Measurements from ENCODE around the gene AKT3.

AKT3 gene

DNA sequence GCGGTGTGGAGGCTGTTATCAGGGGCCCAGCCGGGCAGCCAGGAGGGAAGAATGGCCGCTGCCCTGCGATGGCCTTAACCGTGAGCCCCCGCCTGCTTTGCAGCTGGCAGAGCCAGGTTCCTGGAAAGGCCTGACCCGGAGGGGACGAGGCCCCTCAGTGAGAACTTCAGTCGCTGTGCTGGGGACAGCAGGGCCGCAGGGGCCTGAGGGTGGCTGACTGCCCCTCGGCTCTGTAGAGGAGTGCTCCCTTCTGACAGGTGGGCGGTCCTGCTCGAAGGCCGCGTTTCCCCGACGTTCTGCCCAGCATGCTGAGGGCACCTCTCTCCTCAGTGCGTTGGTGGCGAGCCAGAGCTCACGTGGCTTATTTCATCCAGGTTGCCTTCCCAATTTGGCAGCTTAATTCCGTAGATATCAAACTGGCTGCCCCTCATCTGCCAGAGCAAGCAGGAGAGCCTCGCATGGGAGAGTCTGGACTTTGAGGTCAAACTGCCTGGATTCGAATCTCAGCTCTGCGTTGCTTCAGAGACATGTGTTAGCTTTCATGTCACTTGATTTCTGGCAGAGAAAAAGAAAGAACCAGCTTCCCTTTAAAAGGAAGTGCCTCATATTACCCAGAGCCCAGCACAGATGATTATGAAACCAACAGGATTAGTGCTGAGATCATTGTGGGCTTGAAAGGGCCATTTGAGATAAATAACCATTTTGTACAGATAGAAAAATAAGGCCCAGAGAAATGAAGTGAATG, 354.4 kb downstream of the AKT3 start:
- Histone ChIP-seq H3K36me3 (ENCODE audit: control insufficient read depth, insufficient read depth, low read length) (no peaks in the 10 kb centered on the region), H3K27ac (ENCODE audit: insufficient read depth, low read length, poor library complexity, severe bottlenecking) (no peak overlapping the region), H3K9me3 (ENCODE audit: control insufficient read depth, low read length) (no peaks in the 10 kb centered on the region), H3K27me3 (replicated peaks; ENCODE audit: control insufficient read depth, insufficient read depth, low read length, poor library complexity, severe bottlenecking) (no peaks in the 10 kb centered on the region), H3K4me1 (ENCODE audit: control insufficient read depth, insufficient read depth, low read length, poor library complexity, severe bottlenecking) (no peaks in the 10 kb centered on the region), H3K4me3 (ENCODE audit: insufficient read depth, low read depth, low read length, poor library complexity, severe bottlenecking) (no peak overlapping the region)
- no peak for DNase-seq

DNA sequence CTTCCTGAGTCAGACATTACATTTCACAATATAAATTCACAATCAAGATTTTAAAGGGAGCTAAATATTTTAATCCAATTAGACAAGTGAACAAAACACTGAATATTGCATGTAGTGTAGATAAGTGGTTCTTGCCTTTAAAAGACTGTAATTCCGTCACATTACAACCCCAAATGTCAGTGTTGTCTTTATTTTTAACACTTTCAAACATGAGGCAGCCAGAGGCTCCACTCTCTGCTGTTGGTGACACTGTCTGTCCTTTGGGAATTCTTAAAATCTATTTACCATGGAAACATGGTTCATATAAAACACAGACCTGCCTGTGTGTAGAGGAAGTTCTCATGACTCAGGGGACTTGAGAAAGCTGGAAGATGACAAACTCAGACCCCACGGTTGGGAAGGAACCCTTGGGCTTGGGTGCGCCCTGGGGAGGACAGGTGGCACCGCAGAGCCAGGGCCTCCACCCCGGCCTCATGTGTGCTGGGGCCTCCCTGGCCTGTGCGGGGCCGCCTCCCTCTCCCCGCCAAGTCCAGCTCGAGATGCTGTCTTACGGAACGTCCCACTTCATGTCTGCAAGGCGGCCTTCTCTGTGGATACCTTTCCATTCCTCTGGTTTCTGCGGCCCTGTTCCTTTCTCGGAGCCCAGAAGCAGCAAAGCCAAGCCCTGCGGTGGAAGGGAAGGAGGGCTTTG, 355.2 kb downstream of the AKT3 start:
- no peaks in the 10 kb centered on the region for H3K27me3 ChIP-seq (replicated peaks; ENCODE audit: control insufficient read depth, insufficient read depth, low read length, poor library complexity, severe bottlenecking)
- no peak overlapping the region for H3K27ac ChIP-seq (ENCODE audit: insufficient read depth, low read length, poor library complexity, severe bottlenecking)
- no peak overlapping the region for H3K4me3 ChIP-seq (ENCODE audit: insufficient read depth, low read depth, low read length, poor library complexity, severe bottlenecking)
- no peaks in the 10 kb centered on the region for H3K4me1 ChIP-seq (ENCODE audit: control insufficient read depth, insufficient read depth, low read length, poor library complexity, severe bottlenecking)
- no peaks in the 10 kb centered on the region for H3K36me3 ChIP-seq (ENCODE audit: control insufficient read depth, insufficient read depth, low read length)
- no peaks in the 10 kb centered on the region for H3K9me3 ChIP-seq (ENCODE audit: control insufficient read depth, low read length)
- no peak for DNase-seq

- no peaks in the 10 kb centered on the region for H3K9me3 ChIP-seq (ENCODE audit: control insufficient read depth, low read length)
- peaks cover 3% of the 10 kb centered on the region for H3K36me3 ChIP-seq (ENCODE audit: control insufficient read depth, insufficient read depth, low read length)
- no peaks in the 10 kb centered on the region for H3K4me1 ChIP-seq (ENCODE audit: control insufficient read depth, insufficient read depth, low read length, poor library complexity, severe bottlenecking)
- H3K4me3 ChIP-seq (ENCODE audit: insufficient read depth, low read depth, low read length, poor library complexity, severe bottlenecking): no peak overlapping the region
- no peak overlapping the region for H3K27ac ChIP-seq (ENCODE audit: insufficient read depth, low read length, poor library complexity, severe bottlenecking)
- H3K27me3 ChIP-seq (replicated peaks; ENCODE audit: control insufficient read depth, insufficient read depth, low read length, poor library complexity, severe bottlenecking): no peaks in the 10 kb centered on the region
- no peak for DNase-seq
These were observed 356.6 kb downstream of the AKT3 start for GRCh38 chr1:243493156-243494129.

DNA sequence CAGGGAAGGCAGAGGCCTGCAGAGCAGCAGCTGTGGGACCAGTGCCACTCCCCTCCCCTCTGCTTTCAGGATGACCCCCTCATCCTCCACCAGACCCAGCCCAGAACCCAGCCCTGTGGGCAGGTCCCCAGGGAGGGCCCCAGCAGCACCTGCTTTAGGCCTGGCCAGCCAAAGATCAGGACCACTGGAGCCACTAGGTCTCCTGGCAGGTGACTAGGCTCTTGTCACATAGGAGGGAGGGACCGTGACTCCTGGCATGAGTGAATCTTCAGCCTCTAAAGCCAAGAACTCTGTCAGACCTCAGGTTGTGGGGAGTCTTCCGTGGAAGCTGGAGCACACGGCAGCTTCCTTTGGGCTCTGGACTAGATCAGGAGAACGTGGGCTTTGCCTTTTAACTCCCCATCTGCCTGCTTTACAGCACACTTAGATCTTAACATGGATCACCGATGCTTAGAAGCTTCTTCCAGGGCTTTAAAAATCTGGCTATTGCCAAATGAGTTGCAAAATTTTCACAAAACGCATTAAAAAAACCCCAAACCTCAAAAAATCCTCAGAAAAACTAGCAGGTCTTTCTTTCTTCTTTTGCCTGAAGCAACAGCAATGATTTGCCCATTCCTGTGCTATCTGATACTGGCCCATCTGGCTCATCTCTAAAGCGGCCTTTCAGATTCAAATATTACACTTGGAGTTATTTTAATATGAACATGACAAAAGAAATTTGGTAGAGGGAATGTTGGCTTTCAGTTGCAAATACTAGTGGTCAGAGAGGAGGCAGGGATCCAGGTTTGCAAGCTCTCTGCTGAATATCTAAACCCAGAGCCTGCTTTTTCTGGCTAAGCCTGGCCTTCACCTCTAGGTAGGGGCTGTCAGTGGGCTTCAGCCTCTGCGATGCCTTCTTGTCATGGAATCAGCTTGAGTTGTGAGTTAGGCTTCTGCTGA, 359.0 kb downstream of the AKT3 start:
- peaks cover 3% of the 10 kb centered on the region for H3K36me3 ChIP-seq (ENCODE audit: control insufficient read depth, insufficient read depth, low read length)

GRCh38 chr1:243489681-243490546, 360.1 kb downstream of the AKT3 start:
- no peaks in the 10 kb centered on the region for H3K4me1 ChIP-seq (ENCODE audit: control insufficient read depth, insufficient read depth, low read length, poor library complexity, severe bottlenecking)
- H3K4me3 ChIP-seq (ENCODE audit: insufficient read depth, low read depth, low read length, poor library complexity, severe bottlenecking): no peak overlapping the region
- H3K27ac ChIP-seq (ENCODE audit: insufficient read depth, low read length, poor library complexity, severe bottlenecking): no peak overlapping the region
- DNase-seq: no peak
- no peaks in the 10 kb centered on the region for H3K27me3 ChIP-seq (replicated peaks; ENCODE audit: control insufficient read depth, insufficient read depth, low read length, poor library complexity, severe bottlenecking)
- peaks cover 3% of the 10 kb centered on the region for H3K36me3 ChIP-seq (ENCODE audit: control insufficient read depth, insufficient read depth, low read length)
- no peaks in the 10 kb centered on the region for H3K9me3 ChIP-seq (ENCODE audit: control insufficient read depth, low read length)

More for the DNA sequence above, 359.0 kb downstream of the AKT3 start:
- H3K4me1 ChIP-seq (ENCODE audit: control insufficient read depth, insufficient read depth, low read length, poor library complexity, severe bottlenecking): no peaks in the 10 kb centered on the region
- H3K27ac ChIP-seq (ENCODE audit: insufficient read depth, low read length, poor library complexity, severe bottlenecking): no peak overlapping the region
- no peak overlapping the region for H3K4me3 ChIP-seq (ENCODE audit: insufficient read depth, low read depth, low read length, poor library complexity, severe bottlenecking)
- DNase-seq: no peak
- H3K9me3 ChIP-seq (ENCODE audit: control insufficient read depth, low read length): no peaks in the 10 kb centered on the region
- no peaks in the 10 kb centered on the region for H3K27me3 ChIP-seq (replicated peaks; ENCODE audit: control insufficient read depth, insufficient read depth, low read length, poor library complexity, severe bottlenecking)

DNA sequence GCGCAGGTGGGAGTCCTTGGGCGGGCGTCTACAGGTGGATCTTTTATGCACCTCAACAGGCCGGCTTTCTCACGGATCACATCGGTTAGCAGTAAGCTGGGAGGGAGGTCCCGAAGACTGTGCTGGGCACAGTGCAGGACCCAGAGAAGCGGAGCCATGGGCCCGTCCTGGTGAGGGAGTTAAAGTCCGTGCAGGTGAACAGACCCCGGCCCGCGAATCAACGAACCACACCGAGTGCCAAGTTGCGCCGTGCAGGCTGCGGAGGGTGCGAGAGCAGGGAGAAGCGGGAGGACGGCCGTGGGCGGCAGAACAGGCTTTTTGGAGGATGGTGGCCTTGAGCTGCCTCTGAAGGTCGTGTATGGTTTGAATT, 360.9 kb downstream of the AKT3 start:
- H3K36me3 ChIP-seq (ENCODE audit: control insufficient read depth, insufficient read depth, low read length): peaks cover 3% of the 10 kb centered on the region
- H3K4me3 ChIP-seq (ENCODE audit: insufficient read depth, low read depth, low read length, poor library complexity, severe bottlenecking): no peak overlapping the region
- no peak overlapping the region for H3K27ac ChIP-seq (ENCODE audit: insufficient read depth, low read length, poor library complexity, severe bottlenecking)
- DNase-seq: no peak
- H3K4me1 ChIP-seq (ENCODE audit: control insufficient read depth, insufficient read depth, low read length, poor library complexity, severe bottlenecking): no peaks in the 10 kb centered on the region
- no peaks in the 10 kb centered on the region for H3K9me3 ChIP-seq (ENCODE audit: control insufficient read depth, low read length)
- no peaks in the 10 kb centered on the region for H3K27me3 ChIP-seq (replicated peaks; ENCODE audit: control insufficient read depth, insufficient read depth, low read length, poor library complexity, severe bottlenecking)

DNA sequence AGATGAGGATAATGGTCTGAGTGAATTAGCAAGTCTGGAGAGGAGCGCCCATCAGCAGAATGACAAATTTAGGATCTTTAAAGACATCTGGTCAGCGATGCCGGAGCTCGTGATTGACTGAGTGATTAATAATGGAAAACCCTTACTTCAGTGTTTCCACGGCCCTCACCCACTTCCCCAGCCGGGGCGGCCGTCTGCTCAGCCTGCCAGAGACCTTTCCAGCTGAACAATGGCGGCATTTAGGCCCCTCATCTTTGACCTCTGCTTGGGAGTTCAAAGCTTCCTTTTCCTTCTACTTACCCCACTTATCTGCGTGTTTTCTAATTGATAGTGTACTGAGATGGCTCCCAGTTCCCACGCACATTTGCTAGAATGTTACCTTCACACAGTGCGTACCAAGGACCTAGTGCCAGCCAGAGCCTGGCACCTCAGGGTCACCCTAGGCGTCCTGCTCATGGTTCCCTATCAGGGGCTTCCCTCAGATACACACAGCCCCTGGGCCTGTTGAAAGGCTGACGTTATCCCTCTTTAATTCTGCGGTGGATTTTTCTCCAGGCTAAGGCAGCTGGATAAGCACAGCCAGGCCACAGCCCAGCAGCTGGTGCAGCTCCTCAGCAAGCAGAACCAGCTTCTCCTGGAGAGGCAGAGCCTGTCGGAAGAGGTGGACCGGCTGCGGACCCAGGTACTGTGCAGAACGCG, 361.4 kb downstream of the AKT3 start:
- no peak overlapping the region for H3K4me3 ChIP-seq (ENCODE audit: insufficient read depth, low read depth, low read length, poor library complexity, severe bottlenecking)
- no peak for DNase-seq
- no peak overlapping the region for H3K27ac ChIP-seq (ENCODE audit: insufficient read depth, low read length, poor library complexity, severe bottlenecking)
- no peaks in the 10 kb centered on the region for H3K4me1 ChIP-seq (ENCODE audit: control insufficient read depth, insufficient read depth, low read length, poor library complexity, severe bottlenecking)
- H3K9me3 ChIP-seq (ENCODE audit: control insufficient read depth, low read length): no peaks in the 10 kb centered on the region
- H3K36me3 ChIP-seq (ENCODE audit: control insufficient read depth, insufficient read depth, low read length): peaks cover 3% of the 10 kb centered on the region
- no peaks in the 10 kb centered on the region for H3K27me3 ChIP-seq (replicated peaks; ENCODE audit: control insufficient read depth, insufficient read depth, low read length, poor library complexity, severe bottlenecking)

GRCh38 chr1:243487649-243488227, 362.3 kb downstream of the AKT3 start:
- Histone ChIP-seq H3K9me3 (ENCODE audit: control insufficient read depth, low read length) (no peaks in the 10 kb centered on the region), H3K27me3 (replicated peaks; ENCODE audit: control insufficient read depth, insufficient read depth, low read length, poor library complexity, severe bottlenecking) (no peaks in the 10 kb centered on the region), H3K4me1 (ENCODE audit: control insufficient read depth, insufficient read depth, low read length, poor library complexity, severe bottlenecking) (peaks cover 2% of the 10 kb centered on the region), H3K36me3 (ENCODE audit: control insufficient read depth, insufficient read depth, low read length) (peaks cover 3% of the 10 kb centered on the region), H3K27ac (ENCODE audit: insufficient read depth, low read length, poor library complexity, severe bottlenecking) (no peak overlapping the region), H3K4me3 (ENCODE audit: insufficient read depth, low read depth, low read length, poor library complexity, severe bottlenecking) (no peak overlapping the region)
- DNase-seq: no peak

Data from effector memory CD4-positive, alpha-beta T cell (primary cell).